Endothelial cell of umbilical vein (primary cell): ENCODE data around the gene CEP350. TPM values are rescaled to one million over a fixed set of nuclear protein-coding genes. Genes with fewer than 3 reads are reported as not detected.

Experiments used
- BruUV-seq: library from RNA; stranded (reverse); fragments of 400-500 nt; replicated peaks from 2 replicates; lab custom pipeline; 2021; lab: Mats Ljungman, UMichigan
- CTCF ChIA-PET: fragments of 300-600, 350-600 bp; sonication (Branson Sonifier 250); formaldehyde crosslinking; loops from one replicate; lab custom pipeline; 2021; ENCODE audit warnings: antibody characterized with exemption, inconsistent platforms; lab: Charles Lee
- POLR2A ChIA-PET: fragments of 300-600, 350-600 bp; sonication (Branson Sonifier 250); formaldehyde crosslinking; loops from one replicate; lab custom pipeline; 2021; ENCODE audit warnings: antibody characterized with exemption, inconsistent platforms; lab: Charles Lee
- DNase-seq: peaks from one replicate; pipeline ENCODE4 v3.0.0-alpha.2; 2011; ENCODE audit warnings: low read depth, low spot score
- FAIRE-seq: peaks from 2 replicates; lab custom pipeline; 2011; peaks lifted over from hg19 to GRCh38; lab: Jason Lieb, UNC
- H2AFZ ChIP-seq: 2 replicates; pipeline ENCODE4 v1.6.0; 2012; ENCODE audit warnings: low read depth, low read length, control low read depth, inconsistent platforms
- H3K27ac ChIP-seq: 2 replicates; pipeline ENCODE4 v1.5.1; 2011; ENCODE audit warnings: low read depth, mild to moderate bottlenecking, control low read depth, low read length, moderate library complexity; ENCODE audit not compliant: insufficient read depth
- H3K27me3 ChIP-seq, 2 experiments: 2 replicates each; pipeline versions ENCODE4 v1.6.0 to v1.6.1; 2011; ENCODE audit warnings: low read length in 2 of 2, mixed read lengths in 1 of 2; ENCODE audit not compliant: control insufficient read depth in 2 of 2, insufficient read depth in 2 of 2
- H3K36me3 ChIP-seq, 2 experiments: 2 replicates in 1 of 2; 3 replicates in 1 of 2; pipeline ENCODE4 v1.5.1; 2011; ENCODE audit warnings: low read length in 2 of 2, mild to moderate bottlenecking in 1 of 2, moderate library complexity in 1 of 2; ENCODE audit not compliant: control insufficient read depth in 2 of 2, insufficient read depth in 2 of 2; ENCODE audit errors: extremely low read depth in 1 of 2
- H3K4me1 ChIP-seq: 3 replicates; pipeline ENCODE4 v1.5.1; 2011; ENCODE audit warnings: mild to moderate bottlenecking, low read length; ENCODE audit not compliant: control insufficient read depth, insufficient read depth; ENCODE audit errors: extremely low read depth
- H3K4me2 ChIP-seq: 2 replicates; pipeline ENCODE4 v1.6.1; 2011; ENCODE audit warnings: low read length, control low read depth, mixed read lengths; ENCODE audit not compliant: insufficient read depth
- H3K4me3 ChIP-seq, 3 experiments: fragments of 200-600 bp in 1 of 3; sonication (generic), shearing (Covaris generic) in 1 of 3; replicated peaks in 1 of 3; 2 replicates each; pipeline ENCODE4 v1.5.1; 2011 to 2016; ENCODE audit warnings: control low read depth in 3 of 3, low read length in 3 of 3, mild to moderate bottlenecking in 2 of 3, inconsistent platforms in 1 of 3, low read depth in 1 of 3, moderate library complexity in 1 of 3; ENCODE audit not compliant: insufficient read depth in 1 of 3
- H3K79me2 ChIP-seq: 2 replicates; pipeline ENCODE4 v1.6.0; 2012; ENCODE audit warnings: low read length, inconsistent platforms; ENCODE audit not compliant: control insufficient read depth, insufficient read depth
- H3K9ac ChIP-seq: replicated peaks from 2 replicates; pipeline ENCODE3; 2011; ENCODE audit warnings: low read length, control low read depth; ENCODE audit not compliant: insufficient read depth; ENCODE audit errors: extremely low read depth
- H3K9me1 ChIP-seq: replicated peaks from 3 replicates; pipeline ENCODE4 v1.6.0; 2011; ENCODE audit warnings: mild to moderate bottlenecking, low read length; ENCODE audit not compliant: control insufficient read depth, insufficient read depth; ENCODE audit errors: extremely low read depth
- H3K9me3 ChIP-seq: replicated peaks from 2 replicates; pipeline ENCODE4 v1.5.1; 2012; ENCODE audit warnings: low read length, inconsistent platforms; ENCODE audit not compliant: control insufficient read depth, insufficient read depth
- H4K20me1 ChIP-seq: replicated peaks from 2 replicates; pipeline ENCODE3; 2011; ENCODE audit warnings: mild to moderate bottlenecking, low read length; ENCODE audit not compliant: control insufficient read depth, insufficient read depth; ENCODE audit errors: extremely low read depth
- EZH2 ChIP-seq: IDR thresholded peaks from 2 replicates; pipeline ENCODE4 v1.6.1; 2012; ENCODE audit warnings: borderline replicate concordance, low read depth, mild to moderate bottlenecking, moderate library complexity, low read length, inconsistent platforms; ENCODE audit not compliant: severe bottlenecking
- FOS ChIP-seq: IDR thresholded peaks from 2 replicates; pipeline ENCODE4 v1.6.1; 2011; ENCODE audit warnings: mild to moderate bottlenecking, low read length, moderate library complexity, borderline replicate concordance; ENCODE audit not compliant: insufficient read depth
- GATA2 ChIP-seq: IDR thresholded peaks from 2 replicates; pipeline ENCODE4 v1.7.0; 2011; ENCODE audit warnings: low read depth, mild to moderate bottlenecking, moderate library complexity, mixed read lengths, low read length; ENCODE audit not compliant: insufficient read length, insufficient read depth
- JUN ChIP-seq: IDR thresholded peaks from 2 replicates; pipeline ENCODE4 v1.6.1; 2011; ENCODE audit warnings: borderline replicate concordance, low read depth; ENCODE audit not compliant: insufficient read length, insufficient read depth
- MYC ChIP-seq: IDR thresholded peaks from one replicate; pipeline ENCODE4 v1.6.1; 2011; ENCODE audit warnings: mild to moderate bottlenecking, low read depth, low read length
- POLR2A ChIP-seq: IDR thresholded peaks from 2 replicates; pipeline ENCODE4 v1.6.1; 2012; ENCODE audit warnings: low read depth, mild to moderate bottlenecking, control low read depth, low read length
- POLR2AphosphoS5 ChIP-seq: IDR thresholded peaks from 2 replicates; pipeline ENCODE4 v1.6.1; 2012; ENCODE audit warnings: low read depth, mild to moderate bottlenecking, control low read depth, low read length, moderate library complexity; ENCODE audit not compliant: insufficient read depth
- dilution Hi-C: fragments of 300-500 bp; cut with MboI; formaldehyde crosslinking; loops from one replicate; pipeline ENCODE4 v1.15.0; 2019; ENCODE audit warnings: low sequenced_read_pairs; ENCODE audit not compliant: extremely low pct_ligation_motif_present
- intact Hi-C: fragments of 100-400 bp; cut with micrococcal nuclease; formaldehyde crosslinking; loops from one replicate; pipeline ENCODE4 v1.10.0; 2022
- polyA plus RNA-seq, 4 experiments: library from polyadenylated mRNA; depleted of rRNA in 3 of 4; stranded (reverse) in 3 of 4; unstranded in 1 of 4; fragments of >200 nt; gene quantifications; 2 replicates each; pipeline versions ENCODE4 v1.2.1 to v1.2.3, GENCODE V29; 2011 to 2012; ENCODE audit warnings: missing spikeins in 1 of 4
- total RNA-seq: library from RNA; stranded (reverse); gene quantifications from 2 replicates; pipeline ENCODE4 v1.2.3, GENCODE V29; 2021
- TF ChIP-seq, protein P1 (sequence below), 2 donors: IDR thresholded peaks; 1 replicate in 1 of 2; 2 replicates in 1 of 2; pipeline ENCODE4 v1.5.1; 2011; ENCODE audit warnings: low read length in 2 of 2, mild to moderate bottlenecking in 2 of 2, moderate library complexity in 2 of 2, control low read depth in 1 of 2, inconsistent platforms in 1 of 2, low read depth in 1 of 2; ENCODE audit not compliant: insufficient read depth in 1 of 2; ENCODE audit errors: extremely low read depth in 1 of 2
- TF ChIP-seq, protein P2 (sequence below): IDR thresholded peaks from 2 replicates; pipeline ENCODE4 v1.6.1; 2011; ENCODE audit not compliant: insufficient read depth, insufficient read length

Gene CEP350
- total and polyA plus RNA-seq, 2 donors (not counting 3 experiments of a cell fraction or from before 2014, with no cell fraction given) = 4.8 to 30.1 TPM

DNA sequence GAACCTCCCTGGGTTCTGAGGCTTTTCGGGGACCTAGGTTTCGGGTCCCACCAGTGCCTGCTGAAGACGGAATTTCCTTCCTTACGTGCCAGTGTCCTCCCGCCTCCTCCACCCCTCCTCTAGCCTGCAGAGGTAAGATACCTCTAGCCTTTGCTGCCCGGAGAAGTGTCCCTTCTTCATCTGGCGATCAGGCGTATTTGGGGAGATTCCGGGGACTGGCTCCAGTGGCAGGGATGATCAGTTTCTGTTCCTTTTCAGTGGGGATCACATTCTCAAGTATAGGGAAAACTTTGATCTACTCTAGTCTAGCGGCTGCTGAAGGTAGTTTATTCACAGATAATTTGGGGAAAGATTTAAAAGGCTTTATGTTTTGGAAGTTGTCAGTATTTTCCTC lies 674 bp downstream of the CEP350 start:
- H3K4me1 ChIP-seq = peaks cover 22% of the 10 kb centered on the region
- TF ChIP-seq, protein P1, sequence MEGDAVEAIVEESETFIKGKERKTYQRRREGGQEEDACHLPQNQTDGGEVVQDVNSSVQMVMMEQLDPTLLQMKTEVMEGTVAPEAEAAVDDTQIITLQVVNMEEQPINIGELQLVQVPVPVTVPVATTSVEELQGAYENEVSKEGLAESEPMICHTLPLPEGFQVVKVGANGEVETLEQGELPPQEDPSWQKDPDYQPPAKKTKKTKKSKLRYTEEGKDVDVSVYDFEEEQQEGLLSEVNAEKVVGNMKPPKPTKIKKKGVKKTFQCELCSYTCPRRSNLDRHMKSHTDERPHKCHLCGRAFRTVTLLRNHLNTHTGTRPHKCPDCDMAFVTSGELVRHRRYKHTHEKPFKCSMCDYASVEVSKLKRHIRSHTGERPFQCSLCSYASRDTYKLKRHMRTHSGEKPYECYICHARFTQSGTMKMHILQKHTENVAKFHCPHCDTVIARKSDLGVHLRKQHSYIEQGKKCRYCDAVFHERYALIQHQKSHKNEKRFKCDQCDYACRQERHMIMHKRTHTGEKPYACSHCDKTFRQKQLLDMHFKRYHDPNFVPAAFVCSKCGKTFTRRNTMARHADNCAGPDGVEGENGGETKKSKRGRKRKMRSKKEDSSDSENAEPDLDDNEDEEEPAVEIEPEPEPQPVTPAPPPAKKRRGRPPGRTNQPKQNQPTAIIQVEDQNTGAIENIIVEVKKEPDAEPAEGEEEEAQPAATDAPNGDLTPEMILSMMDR (IDR thresholded peaks at IDR 0.05; ENCODE audit: extremely low read depth in 1 of 2, insufficient read depth in 1 of 2, low read depth in 1 of 2, low read length in 2 of 2) = no peak
- no peak for TF ChIP-seq POLR2AphosphoS5
- no peak for TF ChIP-seq JUN
- no peak for TF ChIP-seq POLR2A
- TF ChIP-seq MYC = no peak
- TF ChIP-seq EZH2 = no peak
- TF ChIP-seq, protein P2, sequence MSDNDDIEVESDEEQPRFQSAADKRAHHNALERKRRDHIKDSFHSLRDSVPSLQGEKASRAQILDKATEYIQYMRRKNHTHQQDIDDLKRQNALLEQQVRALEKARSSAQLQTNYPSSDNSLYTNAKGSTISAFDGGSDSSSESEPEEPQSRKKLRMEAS = no peak
- TF ChIP-seq GATA2 = no peak
- no peak for TF ChIP-seq FOS
- H3K4me2 ChIP-seq = peak overlapping the region; percentile 98
- peak; percentile 15 for FAIRE-seq
- H3K9ac ChIP-seq = peak overlapping the region; percentile 77
- H3K27me3 ChIP-seq = no peaks in the 10 kb centered on the region
- no peaks in the 10 kb centered on the region for H3K36me3 ChIP-seq
- dilution Hi-C loops (no loop called here), intact Hi-C loops (no loop called here)
- H3K4me3 ChIP-seq = peak overlapping the region; percentile 88 to 95 (median 95)
- H2AFZ ChIP-seq = peak overlapping the region; percentile 66
- H3K9me1 ChIP-seq = no peaks in the 10 kb centered on the region
- H3K79me2 ChIP-seq = peaks cover 40% of the 10 kb centered on the region
- no TSS peak for BruUV-seq
- POLR2A ChIA-PET = no interaction called here
- H3K9me3 ChIP-seq = no peaks in the 10 kb centered on the region
- DNase-seq = peak; percentile 49
- CTCF ChIA-PET = interaction anchor here (1.0 to 1.5 kb wide), 3 partner anchors 72 to 213 kb away, joined by 3 to 6 read pairs (median 4); no protein-coding TSS in a partner anchor
- peaks cover 2% of the 10 kb centered on the region for H4K20me1 ChIP-seq
- H3K27ac ChIP-seq = peak overlapping the region; percentile 55
